GM18498 (cell line): ENCODE results near the gene ARNT2.

Source experiments
- ATAC-seq: cut with Tn5 transposase; IDR thresholded peaks from one replicate; pipeline ENCODE4 v1.9.1; 2021; ENCODE audit warnings: mild to moderate bottlenecking, moderate library complexity; ENCODE audit not compliant: unreplicated experiment

The ARNT2 gene

DNA sequence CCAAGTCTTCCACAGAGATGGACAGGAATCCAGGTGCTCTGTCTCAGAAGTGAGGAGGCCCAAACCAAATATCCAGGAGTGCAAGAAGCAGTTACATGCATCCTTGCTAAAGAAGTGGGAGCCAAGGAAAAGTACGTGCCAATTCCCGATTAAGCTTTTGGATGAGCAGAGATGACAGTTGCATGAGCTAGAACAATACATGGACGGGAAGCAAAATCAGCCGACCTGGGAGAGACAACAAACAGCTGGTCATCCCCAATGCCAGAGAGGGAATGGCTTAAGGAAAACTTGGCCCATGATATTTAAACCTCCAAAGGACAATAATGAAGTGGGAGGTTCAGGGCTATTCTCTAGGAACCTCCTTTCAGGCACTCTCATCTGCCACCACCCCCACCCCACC lies 204.9 kb downstream of the ARNT2 start:
- no peak for ATAC-seq

DNA sequence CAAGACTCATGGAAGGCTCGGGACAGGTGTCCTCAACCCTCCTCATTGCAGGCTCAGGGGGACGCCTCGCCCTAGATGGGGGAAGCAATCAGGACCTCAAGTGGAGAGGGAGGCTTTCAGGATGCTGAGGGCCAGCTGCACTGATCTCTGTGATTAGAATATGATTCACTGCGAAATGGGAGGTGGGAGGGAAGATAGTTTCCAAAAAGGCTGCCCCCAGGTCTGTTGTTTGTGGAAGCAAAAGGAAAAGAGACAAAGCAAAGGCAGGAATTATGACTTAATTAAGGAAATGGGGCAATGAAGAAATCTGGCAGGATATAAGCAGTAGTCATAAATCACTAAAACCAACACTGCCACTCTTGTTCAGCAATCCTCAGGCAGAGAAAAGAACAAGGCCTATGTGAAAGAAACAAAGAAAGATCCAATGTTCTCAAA lies 205.3 kb downstream of the ARNT2 start:
- ATAC-seq, result no peak

DNA sequence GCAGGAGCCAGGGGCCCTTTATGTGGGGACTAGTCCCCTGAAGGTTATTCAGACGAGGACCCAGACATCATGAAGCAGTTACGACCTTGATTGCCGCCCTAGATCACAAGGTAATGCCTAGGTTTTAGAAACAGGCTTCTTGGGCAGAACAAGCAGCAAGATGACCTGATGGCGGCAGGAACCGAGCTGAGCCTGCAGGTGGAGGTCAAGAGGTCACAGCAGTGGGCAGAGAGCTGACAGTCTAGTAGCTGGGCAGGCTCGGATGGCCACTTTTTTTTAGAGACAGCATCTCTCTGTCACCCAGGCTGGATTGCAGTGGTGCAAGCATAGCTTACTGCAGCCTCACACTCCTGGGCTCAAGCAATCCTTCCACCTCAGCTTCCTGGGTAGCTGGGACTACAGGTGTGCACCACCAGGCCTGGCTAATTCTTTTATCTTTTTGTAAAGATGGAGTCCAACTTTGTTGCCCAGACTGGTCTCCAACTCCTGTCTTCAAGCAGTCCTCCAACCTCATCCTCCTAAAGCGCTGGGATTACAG lies 207.4 kb downstream of the ARNT2 start:
- no peak for ATAC-seq

DNA sequence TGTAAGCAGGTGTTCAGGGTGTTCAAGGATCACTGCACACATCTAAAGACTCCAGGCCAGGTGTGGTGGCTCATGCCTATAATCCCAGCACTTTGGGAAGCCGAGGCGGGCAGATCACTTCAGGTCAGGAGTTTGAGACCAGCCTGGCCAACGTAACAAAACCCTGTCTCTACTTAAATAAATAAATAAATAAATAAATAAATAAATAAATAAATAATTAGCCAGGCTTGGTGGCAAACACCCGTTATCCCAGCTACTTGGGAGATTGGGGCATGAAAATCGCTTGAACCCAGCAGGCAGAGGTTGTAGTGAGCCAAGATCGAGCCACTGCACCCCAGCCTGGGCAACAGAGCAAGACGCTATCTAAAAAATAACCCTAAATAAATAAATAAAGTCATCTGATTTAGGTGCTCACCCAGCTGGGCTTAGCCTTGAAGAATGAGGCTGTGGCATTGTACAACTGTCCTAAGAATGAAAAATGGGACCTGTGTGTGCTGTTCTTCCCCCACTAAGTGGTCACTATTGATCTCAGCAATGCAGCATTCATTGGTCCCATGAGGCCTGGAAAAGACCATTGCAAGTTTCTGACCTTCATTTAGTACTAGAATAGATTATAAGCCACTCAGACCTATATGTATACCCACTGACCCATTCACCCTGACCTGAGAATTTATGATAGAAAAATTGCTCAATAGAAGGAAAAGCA lies 208.1 kb downstream of the ARNT2 start:
- ATAC-seq, result no peak

DNA sequence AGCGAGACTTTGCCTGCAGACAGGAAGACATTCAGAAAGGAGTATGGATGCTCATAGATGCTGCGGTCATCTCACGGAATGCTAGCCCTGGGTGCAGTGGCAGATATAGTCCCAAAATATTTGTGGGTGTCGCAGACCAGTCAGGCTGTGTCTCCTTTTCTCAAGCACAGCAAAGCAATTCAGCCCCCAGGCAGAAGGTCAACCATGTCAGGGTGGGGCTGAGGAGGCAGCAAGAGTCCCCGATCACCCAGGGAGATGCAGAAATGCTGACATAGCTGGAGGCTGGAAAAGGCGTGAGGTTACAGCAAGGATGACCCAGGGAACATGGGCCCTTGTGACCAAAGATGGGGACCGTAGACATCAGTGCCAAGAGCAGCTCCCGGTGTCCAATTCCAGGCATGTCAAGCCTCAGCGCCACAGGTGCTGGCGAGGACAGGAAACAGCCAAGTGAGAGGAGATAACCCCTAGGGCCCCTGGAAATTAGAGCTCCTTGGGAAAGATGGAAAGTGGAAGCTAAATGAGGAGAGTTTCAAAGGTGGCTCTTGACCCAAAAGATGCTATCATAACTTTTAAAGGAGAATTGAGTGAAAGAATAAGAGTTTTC lies 209.7 kb downstream of the ARNT2 start:
- no peak for ATAC-seq

DNA sequence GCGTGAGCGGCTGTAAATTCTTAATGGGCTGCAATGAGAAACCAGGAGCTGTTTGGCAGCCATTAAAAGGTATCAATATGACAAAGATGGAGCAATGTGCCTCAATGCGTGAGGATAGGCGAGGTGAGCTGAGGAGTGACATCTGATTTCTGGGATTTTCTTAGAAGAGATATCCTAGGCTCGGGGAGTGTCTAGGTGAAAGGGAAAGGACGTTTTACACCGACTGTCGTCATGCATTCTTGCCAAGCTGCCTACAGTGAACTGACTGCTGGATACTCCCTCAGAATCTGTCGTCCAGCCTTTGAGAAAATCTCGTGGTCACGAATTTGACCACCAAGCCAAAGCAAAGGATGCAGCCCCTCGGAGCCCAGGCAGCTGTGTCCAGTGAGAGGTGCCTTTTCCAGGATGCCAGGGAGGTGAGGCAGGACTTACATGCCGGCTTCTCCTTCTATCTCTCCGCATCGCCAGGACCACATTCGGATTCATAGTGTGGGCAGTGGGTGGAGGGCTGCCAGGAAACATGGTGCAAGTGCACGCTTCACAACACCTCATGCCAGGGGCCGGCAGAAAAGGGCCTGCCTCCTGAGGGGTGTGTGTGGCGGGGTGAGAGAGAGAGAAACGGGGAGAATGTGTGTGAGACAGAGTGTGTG lies 210.7 kb downstream of the ARNT2 start:
- no peak for ATAC-seq

DNA sequence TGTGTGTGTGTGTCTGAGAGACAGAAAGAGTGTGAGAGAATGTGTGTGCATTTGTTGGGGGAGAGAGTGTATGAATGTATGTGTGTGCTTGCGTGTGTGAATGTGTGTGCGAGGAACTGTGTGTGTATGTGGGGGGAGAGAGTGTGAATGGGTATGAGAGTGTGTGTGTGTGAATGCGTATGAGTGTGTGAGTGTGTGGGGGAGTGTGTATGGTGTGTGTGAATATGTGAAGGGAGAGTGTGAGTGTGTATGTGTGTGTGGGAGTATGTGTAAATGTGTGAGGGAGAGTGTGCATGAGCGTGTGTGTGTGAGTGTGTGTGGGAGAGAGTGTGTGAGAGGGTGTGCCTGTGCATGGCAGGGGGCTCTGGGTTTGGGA lies 211.2 kb downstream of the ARNT2 start:
- ATAC-seq, result no peak

DNA sequence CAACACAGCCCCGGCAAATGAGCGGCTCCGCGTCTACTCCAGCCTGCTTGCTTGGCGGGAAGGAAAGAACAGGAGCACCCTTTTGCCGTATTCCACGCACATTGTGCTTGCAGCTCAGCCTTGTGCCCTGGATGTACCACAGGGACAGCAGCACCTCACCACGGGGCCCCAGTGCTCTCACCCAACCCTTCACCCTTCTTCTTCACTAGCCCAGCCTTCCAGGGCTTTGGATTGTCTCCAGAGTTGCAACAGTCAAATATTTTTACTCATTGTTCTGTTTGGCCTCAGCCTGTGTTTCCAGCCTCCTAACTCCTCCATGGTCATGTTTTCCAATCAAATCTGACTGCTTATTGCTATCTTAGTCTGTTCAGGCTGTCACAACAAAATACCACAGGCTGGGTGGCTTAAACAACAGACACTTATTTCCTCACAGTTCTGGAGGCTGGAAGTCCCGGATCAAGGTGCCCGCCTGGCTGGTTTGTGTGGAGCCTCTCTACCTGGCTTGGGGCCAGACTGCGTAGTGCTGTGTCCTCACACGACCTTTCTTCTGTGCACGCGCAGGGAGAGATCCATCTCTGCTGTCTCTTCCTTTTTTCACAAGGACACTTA lies 211.7 kb downstream of the ARNT2 start:
- no peak for ATAC-seq

DNA sequence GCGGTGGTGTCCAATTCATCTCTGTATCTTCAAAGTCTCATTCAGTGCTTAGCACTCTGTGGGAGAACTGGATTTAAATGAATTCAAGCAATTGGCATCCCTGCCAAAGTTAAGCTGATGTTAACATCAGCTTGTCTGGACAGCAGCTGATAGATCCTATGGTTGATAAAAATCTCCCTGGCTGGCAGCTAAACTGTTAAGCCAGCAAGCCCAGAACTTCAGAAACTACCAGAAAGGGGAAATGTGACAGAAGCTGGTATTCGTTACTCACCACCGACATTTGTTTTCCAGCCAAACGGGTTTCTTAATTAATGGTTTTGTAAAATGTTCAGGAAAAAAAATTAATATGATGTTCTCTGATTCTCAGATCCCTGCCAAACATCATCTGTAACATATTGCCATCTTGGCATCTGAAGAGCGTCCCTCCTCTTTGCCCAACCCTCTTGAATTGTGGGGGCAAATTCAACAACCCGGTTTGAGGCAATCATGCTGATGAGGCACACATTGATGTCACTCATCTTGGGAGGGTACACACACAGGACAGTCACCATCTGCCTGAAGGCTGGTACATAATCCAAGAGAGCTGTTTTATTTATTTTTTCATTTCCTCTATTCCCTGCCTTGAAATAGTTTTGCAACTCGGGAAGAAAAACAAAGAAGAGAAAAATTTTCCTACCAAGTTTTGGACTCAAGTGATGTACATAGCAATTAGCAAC lies 214.7 kb downstream of the ARNT2 start:
- no peak for ATAC-seq

DNA sequence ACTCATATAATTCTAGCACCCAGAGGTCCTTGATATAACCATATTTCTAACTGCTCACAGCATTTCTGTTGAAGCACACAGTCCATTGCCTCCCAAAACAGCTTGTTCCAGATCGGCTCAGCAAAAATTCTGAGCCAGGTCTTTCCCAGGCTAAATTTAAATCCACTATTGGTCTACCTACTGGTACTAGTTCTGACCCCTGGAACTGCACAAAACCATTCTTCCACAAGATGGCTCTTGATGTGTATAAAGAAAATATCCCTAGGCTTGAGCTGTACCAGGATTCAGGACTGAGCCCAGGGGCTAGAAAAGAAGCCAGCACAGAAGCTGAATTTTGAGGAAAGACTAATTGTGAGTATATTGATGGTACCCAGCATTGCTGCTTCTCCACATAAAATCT lies 215.5 kb downstream of the ARNT2 start:
- ATAC-seq, result no peak

DNA sequence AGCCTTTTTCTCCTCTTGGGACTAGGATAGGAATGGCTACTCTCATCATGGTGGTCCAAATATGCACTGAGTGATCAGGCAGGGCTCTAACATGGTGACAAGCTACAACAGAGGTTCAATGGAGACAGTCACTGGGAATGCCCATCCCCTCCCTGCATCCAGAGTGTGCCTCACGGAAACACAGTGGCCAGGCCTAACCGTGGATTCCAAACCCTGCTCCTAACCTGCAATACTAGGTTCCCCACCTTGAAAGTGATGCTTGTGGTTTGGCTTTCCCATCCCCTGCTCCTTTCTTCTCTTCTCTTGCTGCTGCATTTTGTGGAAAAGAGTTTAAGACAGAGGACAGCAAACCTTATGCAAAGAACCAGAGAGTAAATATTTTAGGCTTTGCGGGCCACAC lies 216.0 kb downstream of the ARNT2 start:
- no peak for ATAC-seq

DNA sequence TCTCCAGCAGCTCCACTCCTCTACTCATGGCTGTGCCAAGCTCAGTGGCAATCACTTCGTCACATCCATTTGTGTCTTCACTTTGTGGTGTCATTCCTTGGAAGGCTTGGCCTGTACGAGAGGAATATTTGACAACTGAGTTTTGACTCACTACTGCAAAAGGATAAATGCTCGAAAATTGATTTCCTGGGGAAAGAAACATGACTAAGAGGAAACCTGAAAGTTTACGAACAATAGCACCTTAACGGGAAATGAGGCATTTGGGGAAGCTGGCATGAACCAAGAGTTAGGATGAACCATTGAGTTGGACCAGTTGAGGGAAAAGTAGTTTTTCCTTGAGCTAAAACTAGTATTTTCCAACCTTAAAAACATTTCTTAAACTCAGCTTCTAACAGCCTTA lies 216.7 kb downstream of the ARNT2 start:
- no peak for ATAC-seq

DNA sequence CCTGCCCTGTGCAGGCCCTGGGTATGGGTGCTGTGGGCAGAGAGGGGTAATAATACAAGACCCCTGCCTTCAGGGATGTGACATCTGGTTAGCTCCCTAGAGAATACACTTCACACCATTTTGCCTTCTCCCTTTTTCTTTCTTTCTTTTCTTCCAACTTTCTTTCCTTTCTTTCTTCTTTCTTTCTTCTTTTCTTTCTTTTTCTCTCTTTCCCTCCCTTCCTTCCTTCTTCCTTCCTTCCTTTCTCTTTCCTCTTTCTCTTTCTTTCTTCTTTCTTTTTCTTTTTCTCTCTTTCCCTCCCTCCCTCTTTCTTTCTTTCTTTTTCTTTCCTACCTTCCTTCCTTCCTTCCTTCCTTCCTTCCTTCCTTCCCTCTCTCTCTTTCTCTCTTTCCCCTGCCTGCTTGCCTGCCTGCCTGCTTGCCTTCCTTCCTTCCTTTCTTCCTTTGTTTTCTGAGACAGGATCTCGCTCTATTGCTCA lies 222.5 kb downstream of the ARNT2 start:
- no peak for ATAC-seq

DNA sequence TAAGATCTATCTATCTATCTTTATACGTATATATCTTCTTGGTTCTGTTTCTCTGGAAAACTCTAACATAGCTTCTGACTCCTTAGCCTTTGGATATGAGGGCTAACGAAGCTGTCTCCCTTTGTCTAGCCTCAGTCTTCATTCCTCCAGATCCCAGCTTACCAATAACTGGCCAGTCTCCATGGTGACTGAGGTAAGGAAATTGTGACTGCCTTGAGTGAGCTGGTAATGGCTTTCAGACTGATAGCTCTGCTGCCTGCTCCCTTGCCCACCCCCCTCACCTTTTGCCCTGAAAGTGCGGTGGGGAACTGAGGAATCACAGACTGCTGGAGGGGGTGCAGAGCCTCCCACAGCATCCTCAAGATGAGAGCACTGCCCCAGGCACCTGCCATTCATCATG lies 225.2 kb downstream of the ARNT2 start:
- ATAC-seq, result no peak

DNA sequence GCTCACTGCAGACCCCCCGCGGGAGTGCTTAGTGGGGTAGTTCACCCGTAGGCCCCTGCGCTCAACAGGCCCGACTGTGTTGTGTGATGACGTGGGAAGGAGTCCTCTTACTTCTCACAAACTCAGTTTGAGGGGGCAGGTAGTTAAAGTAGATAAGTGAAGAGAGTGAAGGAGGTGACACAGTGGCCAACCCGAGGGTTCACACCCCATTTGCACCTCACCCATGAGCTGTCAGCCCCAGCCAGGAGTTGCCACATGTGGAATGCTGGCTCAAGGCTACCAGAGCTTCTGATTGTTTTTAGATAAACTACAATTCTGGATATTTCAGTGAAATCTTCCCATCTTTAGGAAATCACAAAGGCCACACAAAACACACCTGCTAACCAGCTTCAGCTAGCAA lies 226.8 kb downstream of the ARNT2 start:
- no peak for ATAC-seq

DNA sequence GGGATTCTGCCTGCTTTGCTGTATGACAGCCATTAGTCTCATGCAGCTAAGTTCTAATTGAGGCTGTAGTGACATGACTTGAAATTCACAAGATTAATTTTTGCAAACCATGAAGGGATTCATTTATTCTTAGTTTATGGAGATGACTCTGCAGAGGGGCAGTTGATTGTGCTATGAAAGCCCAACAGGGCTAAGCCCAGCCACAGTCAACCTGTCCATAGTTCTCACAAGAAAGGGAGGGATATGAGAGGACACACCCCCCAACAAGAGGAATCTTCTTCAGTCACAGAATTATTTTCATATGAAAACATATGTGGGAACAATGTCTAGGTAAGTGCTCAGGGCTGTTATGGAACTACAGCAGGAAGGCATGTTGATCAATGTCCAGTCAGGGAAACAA lies 229.0 kb downstream of the ARNT2 start:
- ATAC-seq, result no peak

DNA sequence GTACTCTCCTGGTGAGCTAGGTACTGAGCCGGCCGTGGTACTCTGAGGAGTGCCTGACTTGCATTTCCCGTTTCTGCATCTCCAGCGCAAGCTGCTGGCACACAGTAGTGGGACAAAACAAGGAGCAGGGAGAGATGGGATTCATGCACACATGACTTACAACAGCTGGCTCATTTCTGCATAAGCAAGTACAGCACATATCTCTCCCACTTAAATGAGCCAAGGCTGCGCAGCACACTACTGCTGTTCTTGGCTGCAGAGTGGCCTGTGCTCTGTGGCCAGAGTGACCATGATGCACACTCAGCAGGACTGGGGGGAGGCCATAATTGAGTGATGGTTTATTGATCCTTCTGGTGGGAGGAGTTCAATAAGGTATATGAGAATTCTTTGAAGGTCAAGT lies 231.8 kb downstream of the ARNT2 start:
- ATAC-seq, result no peak

DNA sequence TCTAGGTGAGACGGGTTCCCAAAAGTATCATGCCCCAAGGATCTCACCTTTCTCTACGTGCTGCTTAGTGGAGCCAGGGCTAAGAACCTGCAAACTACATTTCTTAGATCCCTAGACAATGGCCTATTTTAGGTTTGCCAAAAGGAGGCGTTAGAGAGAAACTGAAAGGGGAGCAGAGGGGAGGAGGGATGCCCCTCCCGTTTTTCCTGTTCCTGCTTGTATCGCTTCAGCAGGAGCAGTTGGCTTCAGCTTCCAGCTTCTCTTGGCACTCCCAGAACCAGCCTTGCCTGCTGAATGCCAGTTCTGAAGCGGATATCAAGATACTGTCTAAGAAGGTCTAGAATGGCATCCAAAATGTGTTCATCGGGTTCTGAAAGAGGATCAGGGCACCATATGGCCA lies 232.5 kb downstream of the ARNT2 start:
- ATAC-seq, result no peak

DNA sequence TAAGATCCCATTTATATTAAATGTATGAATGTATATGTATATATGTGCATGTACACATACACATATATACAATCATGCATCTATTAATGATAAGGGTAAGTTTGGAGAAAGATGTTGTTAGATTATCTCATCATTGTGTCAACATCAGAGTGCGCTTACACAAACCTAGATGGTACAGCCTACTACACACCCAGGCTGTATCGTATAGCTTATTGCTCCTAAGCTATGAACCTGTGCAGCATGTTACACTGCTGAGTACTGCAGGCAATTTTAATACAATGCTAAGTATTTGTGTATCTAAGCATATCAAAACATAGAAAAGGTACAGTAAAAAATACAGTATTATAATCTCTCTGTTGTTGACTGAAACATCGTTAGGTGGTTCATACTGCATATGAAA lies 233.6 kb downstream of the ARNT2 start:
- ATAC-seq, result no peak

DNA sequence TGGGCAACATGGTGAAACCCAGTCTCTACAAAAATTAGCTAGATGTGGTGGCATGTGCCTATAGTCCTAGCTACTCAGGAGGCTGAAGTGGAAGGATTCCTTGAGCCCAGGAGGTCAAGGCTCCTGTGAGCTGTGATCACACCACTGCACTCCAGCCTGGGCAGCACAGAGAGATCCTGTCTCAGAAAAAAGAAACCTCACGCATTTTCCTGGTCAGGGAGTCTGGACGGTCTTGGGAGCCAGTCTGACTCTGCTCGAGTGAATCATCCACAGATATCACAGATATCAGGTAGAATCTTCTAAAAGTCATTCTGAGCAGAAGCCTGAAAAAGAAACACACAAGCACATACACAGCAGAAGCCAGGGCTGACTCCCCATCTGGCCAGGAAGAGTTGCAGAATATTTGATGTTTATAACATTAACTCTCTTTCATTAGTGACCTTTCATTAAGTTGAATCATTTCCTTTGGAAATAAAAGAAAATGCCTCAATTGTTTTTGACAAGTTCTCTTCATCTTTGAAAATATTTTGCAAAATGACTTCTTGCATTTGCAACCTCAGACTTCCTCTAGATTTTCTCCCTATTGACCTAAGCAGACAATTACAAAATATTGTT lies 234.5 kb downstream of the ARNT2 start:
- no peak for ATAC-seq

DNA sequence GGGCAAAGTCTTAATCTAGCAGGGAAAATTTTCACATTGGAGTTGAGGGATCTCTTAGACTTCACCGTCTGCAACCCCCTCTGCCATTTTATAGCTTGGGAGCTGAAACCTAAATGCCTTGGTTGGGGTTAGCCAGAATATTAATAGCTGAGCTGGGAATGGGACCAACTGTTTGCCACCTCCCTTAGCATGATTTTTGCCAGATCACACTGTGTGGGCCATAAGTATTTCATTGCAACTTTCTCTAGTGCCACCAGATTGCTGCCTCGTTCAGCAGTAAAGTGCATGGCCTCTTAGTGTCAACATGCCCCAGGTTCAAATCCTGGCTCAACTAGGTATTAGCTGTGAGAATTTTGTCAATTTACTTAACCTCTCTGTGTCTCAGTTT lies 235.0 kb downstream of the ARNT2 start:
- no peak for ATAC-seq
